PFSK-1 (cell line): ENCODE data around the gene FSCB.

ENCODE experiments used
- FOXP2 ChIP-seq: optimal IDR thresholded peaks from 2 replicates; pipeline ENCODE3; 2011; ENCODE audit warnings: borderline replicate concordance, control low read depth, inconsistent platforms; ENCODE audit not compliant: insufficient read depth; ENCODE audit errors: extremely low read length, extremely low read depth
- POLR2AphosphoS5 ChIP-seq: IDR thresholded peaks from 2 replicates; pipeline ENCODE4 v1.6.1; 2012; ENCODE audit warnings: low read depth, mild to moderate bottlenecking, control low read depth, low read length, moderate library complexity
- SIN3A ChIP-seq: IDR thresholded peaks from 2 replicates; pipeline ENCODE4 v1.6.1; 2012; ENCODE audit warnings: mild to moderate bottlenecking, low read length, moderate library complexity, borderline replicate concordance; ENCODE audit not compliant: insufficient read depth
- TAF1 ChIP-seq: IDR thresholded peaks from 2 replicates; pipeline ENCODE4 v1.6.1; 2012; ENCODE audit warnings: low read length, control low read depth, borderline replicate concordance; ENCODE audit not compliant: insufficient read depth
- TF ChIP-seq, protein P1 (sequence below), 2 experiments: IDR thresholded peaks; 2 replicates each; pipeline versions ENCODE4 v1.6.1 to v1.8.0; 2011 to 2012; ENCODE audit warnings: low read depth in 2 of 2, low read length in 2 of 2, control low read depth in 1 of 2, inconsistent platforms in 1 of 2, mild to moderate bottlenecking in 1 of 2, moderate library complexity in 1 of 2; ENCODE audit not compliant: insufficient read depth in 1 of 2

FSCB gene

DNA sequence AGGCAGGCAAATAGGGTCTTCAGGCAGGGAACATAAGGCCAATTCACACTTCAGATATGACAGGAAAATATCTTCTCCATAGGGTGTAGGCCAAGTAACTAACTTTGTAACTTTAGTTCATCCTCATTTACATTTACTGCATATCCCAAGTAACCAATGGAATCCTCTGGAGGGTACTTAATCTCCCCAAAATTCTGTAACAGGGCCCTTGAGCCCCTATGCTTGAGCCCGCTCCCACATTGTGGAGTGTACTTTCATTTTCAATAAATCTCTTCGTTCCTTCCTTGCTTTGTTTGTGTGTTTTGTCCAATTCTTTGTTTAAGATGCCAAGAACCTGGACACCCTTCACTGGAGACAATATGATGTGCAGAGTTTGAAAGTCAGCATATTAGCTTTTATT, 45.3 kb downstream of the FSCB start:
- TF ChIP-seq TAF1 (no peak), SIN3A (no peak), FOXP2 (no peak), POLR2AphosphoS5 (no peak)
- TF ChIP-seq, protein P1, sequence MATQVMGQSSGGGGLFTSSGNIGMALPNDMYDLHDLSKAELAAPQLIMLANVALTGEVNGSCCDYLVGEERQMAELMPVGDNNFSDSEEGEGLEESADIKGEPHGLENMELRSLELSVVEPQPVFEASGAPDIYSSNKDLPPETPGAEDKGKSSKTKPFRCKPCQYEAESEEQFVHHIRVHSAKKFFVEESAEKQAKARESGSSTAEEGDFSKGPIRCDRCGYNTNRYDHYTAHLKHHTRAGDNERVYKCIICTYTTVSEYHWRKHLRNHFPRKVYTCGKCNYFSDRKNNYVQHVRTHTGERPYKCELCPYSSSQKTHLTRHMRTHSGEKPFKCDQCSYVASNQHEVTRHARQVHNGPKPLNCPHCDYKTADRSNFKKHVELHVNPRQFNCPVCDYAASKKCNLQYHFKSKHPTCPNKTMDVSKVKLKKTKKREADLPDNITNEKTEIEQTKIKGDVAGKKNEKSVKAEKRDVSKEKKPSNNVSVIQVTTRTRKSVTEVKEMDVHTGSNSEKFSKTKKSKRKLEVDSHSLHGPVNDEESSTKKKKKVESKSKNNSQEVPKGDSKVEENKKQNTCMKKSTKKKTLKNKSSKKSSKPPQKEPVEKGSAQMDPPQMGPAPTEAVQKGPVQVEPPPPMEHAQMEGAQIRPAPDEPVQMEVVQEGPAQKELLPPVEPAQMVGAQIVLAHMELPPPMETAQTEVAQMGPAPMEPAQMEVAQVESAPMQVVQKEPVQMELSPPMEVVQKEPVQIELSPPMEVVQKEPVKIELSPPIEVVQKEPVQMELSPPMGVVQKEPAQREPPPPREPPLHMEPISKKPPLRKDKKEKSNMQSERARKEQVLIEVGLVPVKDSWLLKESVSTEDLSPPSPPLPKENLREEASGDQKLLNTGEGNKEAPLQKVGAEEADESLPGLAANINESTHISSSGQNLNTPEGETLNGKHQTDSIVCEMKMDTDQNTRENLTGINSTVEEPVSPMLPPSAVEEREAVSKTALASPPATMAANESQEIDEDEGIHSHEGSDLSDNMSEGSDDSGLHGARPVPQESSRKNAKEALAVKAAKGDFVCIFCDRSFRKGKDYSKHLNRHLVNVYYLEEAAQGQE (IDR thresholded peaks at IDR 0.05; ENCODE audit: insufficient read depth in 1 of 2, low read depth in 2 of 2, low read length in 2 of 2), result no peak
